GM23338 (cell line): ENCODE results near the gene MRPL34. TPM values are rescaled to one million over a fixed set of nuclear protein-coding genes. Genes with fewer than 3 reads are reported as not detected.

ENCODE experiments used
- ATAC-seq: fragments of 200-7000 bp; cut with Tn5 transposase; 3 replicates; pipeline ENCODE4 v1.9.1; 2020
- DNase-seq: peaks from one replicate; pipeline ENCODE4 v3.0.0-alpha.2; 2015; ENCODE audit warnings: low spot score
- H2AFZ ChIP-seq: fragments of 200-600 bp; sonication (generic); 2 replicates; pipeline ENCODE4 v1.8.0; 2016; ENCODE audit warnings: antibody characterized with exemption, mild to moderate bottlenecking, moderate library complexity
- H3F3A ChIP-seq: fragments of 200-600 bp; sonication (generic); replicated peaks from 2 replicates; pipeline ENCODE4 v1.8.0; 2017; ENCODE audit warnings: antibody characterized with exemption, mixed run types, low read depth
- H3K27ac ChIP-seq: fragments of 200-600 bp; sonication (generic); 2 replicates; pipeline ENCODE4 v1.6.1; 2016; ENCODE audit warnings: low read depth
- H3K27me3 ChIP-seq: fragments of 200-600 bp; sonication (generic); 2 replicates; pipeline ENCODE4 v1.8.0; 2016; ENCODE audit warnings: mild to moderate bottlenecking, mixed run types, moderate library complexity; ENCODE audit not compliant: insufficient read depth
- H3K36me3 ChIP-seq: fragments of 200-600 bp; sonication (generic); 2 replicates; pipeline ENCODE4 v1.8.0; 2016; ENCODE audit warnings: mild to moderate bottlenecking; ENCODE audit not compliant: insufficient read depth
- H3K4me1 ChIP-seq: fragments of 200-600 bp; sonication (generic); 2 replicates; pipeline ENCODE4 v1.8.0; 2016; ENCODE audit warnings: mild to moderate bottlenecking, moderate library complexity; ENCODE audit not compliant: insufficient read depth
- H3K4me2 ChIP-seq: fragments of 200-600 bp; sonication (generic); 2 replicates; pipeline ENCODE4 v1.7.1; 2017; ENCODE audit warnings: mixed run types
- H3K4me3 ChIP-seq: fragments of 200-600 bp; sonication (generic); 2 replicates; pipeline ENCODE4 v1.6.1; 2016; ENCODE audit warnings: mixed run types
- H3K79me2 ChIP-seq: fragments of 200-600 bp; sonication (generic); replicated peaks from 2 replicates; pipeline ENCODE4 v1.8.0; 2017; ENCODE audit warnings: mild to moderate bottlenecking; ENCODE audit not compliant: insufficient read depth
- H3K9me2 ChIP-seq: fragments of 200-600 bp; sonication (generic); 2 replicates; pipeline ENCODE4 v1.8.0; 2017; ENCODE audit not compliant: insufficient read depth
- H4K20me1 ChIP-seq: fragments of 200-600 bp; sonication (generic); replicated peaks from 2 replicates; pipeline ENCODE4 v1.8.0; 2017; ENCODE audit warnings: mild to moderate bottlenecking; ENCODE audit not compliant: insufficient read depth
- H3K27ac Mint-ChIP-seq: 2 replicates; pipeline ENCODE4 v1.8.0; 2020; ENCODE audit warnings: inconsistent platforms, mild to moderate bottlenecking, moderate library complexity, mixed read lengths
- H3K27me3 Mint-ChIP-seq: 3 replicates; pipeline ENCODE4 v1.8.0; 2022; ENCODE audit warnings: low read depth, mild to moderate bottlenecking, moderate library complexity, mixed read lengths, inconsistent platforms; ENCODE audit not compliant: insufficient read depth, poor library complexity
- H3K36me3 Mint-ChIP-seq: 3 replicates; pipeline ENCODE4 v1.8.0; 2021; ENCODE audit warnings: low read depth, mild to moderate bottlenecking, inconsistent platforms, moderate library complexity, mixed read lengths
- H3K4me1 Mint-ChIP-seq: 3 replicates; pipeline ENCODE4 v1.8.0; 2020; ENCODE audit warnings: mild to moderate bottlenecking, inconsistent platforms, mixed read lengths
- H3K4me3 Mint-ChIP-seq: 3 replicates; pipeline ENCODE4 v1.8.0; 2021; ENCODE audit warnings: moderate library complexity, mild to moderate bottlenecking, inconsistent platforms, mixed read lengths
- H3K9me3 Mint-ChIP-seq: 3 replicates; pipeline ENCODE4 v1.8.0; 2020; ENCODE audit warnings: moderate library complexity, mild to moderate bottlenecking, inconsistent platforms, mixed read lengths
- CREB1 ChIP-seq: fragments of 250-450 bp; sonication (Bioruptor Pico); IDR thresholded peaks from 2 replicates; pipeline ENCODE4 v1.5.0; 2020; ENCODE audit warnings: low read depth, mild to moderate bottlenecking, moderate library complexity
- EZH2phosphoT487 ChIP-seq: fragments of 200-600 bp; sonication (generic); IDR thresholded peaks from one replicate; pipeline ENCODE4 v1.8.1; 2018; ENCODE audit warnings: antibody characterized with exemption; ENCODE audit not compliant: unreplicated experiment
- JUNB ChIP-seq: IDR thresholded peaks from one replicate; pipeline ENCODE4 v1.6.1; 2016; ENCODE audit warnings: antibody characterized with exemption; ENCODE audit not compliant: unreplicated experiment
- POLR2AphosphoS5 ChIP-seq: IDR thresholded peaks from 2 replicates; pipeline ENCODE4 v1.6.1; 2016; ENCODE audit warnings: antibody characterized with exemption, low read depth
- polyA plus RNA-seq: library from polyadenylated mRNA; unstranded; fragments of >200 nt; fragmentation: Nextera tagmentation; extraction: Ambion mirVana; gene quantifications from 2 replicates; pipeline ENCODE4 v1.2.1, GENCODE V29; 2016
- total RNA-seq: library from RNA; depleted of rRNA; stranded (reverse); fragments of >200 nt; shearing (Covaris generic); gene quantifications from 2 replicates; pipeline ENCODE4 v1.2.3, GENCODE V29; 2014
- TF ChIP-seq, protein P1 (sequence below): fragments of 250-450 bp; sonication (Bioruptor Pico); IDR thresholded peaks from 2 replicates; pipeline ENCODE4 v1.5.0; 2020; ENCODE audit warnings: mild to moderate bottlenecking, moderate library complexity
- TF ChIP-seq, protein P2 (sequence below), 2 experiments: fragments of 200-600 bp in 1 of 2; sonication (generic) in 1 of 2; conservative IDR thresholded peaks; 2 replicates each; pipeline versions ENCODE4 v1.5.1 to v1.6.1; 2016 to 2017; ENCODE audit warnings: antibody characterized with exemption in 2 of 2, low read depth in 2 of 2, mild to moderate bottlenecking in 2 of 2, moderate library complexity in 1 of 2

Gene MRPL34
- total and polyA plus RNA-seq, 2 experiments from 2014 or later: 59.9 to 266 TPM

DNA sequence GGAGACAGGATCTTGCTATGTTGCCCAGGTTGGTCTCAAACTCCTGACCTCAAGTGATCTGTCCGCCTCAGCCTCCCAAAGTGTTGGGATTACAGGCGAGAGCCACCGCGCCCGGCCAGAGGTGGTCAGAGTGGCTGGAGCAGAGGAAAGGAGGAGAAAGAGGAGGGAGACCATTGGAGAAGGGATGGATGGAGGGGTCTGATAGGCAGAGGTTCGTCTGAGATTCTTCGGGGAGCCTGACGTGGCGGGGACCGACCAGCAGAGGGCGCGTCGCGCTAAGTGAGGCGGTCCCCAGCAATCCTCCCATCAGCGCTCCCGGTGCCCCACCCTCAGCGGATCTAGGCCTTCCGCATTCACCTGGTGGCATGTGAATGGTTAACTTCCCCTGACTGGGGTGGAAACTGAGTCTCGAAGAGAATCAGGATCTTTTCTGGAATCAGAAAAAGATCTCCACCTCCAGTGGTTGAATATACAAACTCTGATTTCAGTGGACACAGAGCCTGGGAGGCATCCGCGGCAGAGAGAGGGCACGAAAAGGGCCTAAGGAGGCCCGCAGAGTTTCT, 40.5 kb downstream of the MRPL34 start:
- TF ChIP-seq JUNB (no peak), CREB1 (peak; percentile 36; the same call in 1 of the 2 replicates), POLR2AphosphoS5 (0 out of 2 replicates have a peak, but pooled peaks have one; percentile 28), EZH2phosphoT487 (no peak)
- TF ChIP-seq, protein P1, sequence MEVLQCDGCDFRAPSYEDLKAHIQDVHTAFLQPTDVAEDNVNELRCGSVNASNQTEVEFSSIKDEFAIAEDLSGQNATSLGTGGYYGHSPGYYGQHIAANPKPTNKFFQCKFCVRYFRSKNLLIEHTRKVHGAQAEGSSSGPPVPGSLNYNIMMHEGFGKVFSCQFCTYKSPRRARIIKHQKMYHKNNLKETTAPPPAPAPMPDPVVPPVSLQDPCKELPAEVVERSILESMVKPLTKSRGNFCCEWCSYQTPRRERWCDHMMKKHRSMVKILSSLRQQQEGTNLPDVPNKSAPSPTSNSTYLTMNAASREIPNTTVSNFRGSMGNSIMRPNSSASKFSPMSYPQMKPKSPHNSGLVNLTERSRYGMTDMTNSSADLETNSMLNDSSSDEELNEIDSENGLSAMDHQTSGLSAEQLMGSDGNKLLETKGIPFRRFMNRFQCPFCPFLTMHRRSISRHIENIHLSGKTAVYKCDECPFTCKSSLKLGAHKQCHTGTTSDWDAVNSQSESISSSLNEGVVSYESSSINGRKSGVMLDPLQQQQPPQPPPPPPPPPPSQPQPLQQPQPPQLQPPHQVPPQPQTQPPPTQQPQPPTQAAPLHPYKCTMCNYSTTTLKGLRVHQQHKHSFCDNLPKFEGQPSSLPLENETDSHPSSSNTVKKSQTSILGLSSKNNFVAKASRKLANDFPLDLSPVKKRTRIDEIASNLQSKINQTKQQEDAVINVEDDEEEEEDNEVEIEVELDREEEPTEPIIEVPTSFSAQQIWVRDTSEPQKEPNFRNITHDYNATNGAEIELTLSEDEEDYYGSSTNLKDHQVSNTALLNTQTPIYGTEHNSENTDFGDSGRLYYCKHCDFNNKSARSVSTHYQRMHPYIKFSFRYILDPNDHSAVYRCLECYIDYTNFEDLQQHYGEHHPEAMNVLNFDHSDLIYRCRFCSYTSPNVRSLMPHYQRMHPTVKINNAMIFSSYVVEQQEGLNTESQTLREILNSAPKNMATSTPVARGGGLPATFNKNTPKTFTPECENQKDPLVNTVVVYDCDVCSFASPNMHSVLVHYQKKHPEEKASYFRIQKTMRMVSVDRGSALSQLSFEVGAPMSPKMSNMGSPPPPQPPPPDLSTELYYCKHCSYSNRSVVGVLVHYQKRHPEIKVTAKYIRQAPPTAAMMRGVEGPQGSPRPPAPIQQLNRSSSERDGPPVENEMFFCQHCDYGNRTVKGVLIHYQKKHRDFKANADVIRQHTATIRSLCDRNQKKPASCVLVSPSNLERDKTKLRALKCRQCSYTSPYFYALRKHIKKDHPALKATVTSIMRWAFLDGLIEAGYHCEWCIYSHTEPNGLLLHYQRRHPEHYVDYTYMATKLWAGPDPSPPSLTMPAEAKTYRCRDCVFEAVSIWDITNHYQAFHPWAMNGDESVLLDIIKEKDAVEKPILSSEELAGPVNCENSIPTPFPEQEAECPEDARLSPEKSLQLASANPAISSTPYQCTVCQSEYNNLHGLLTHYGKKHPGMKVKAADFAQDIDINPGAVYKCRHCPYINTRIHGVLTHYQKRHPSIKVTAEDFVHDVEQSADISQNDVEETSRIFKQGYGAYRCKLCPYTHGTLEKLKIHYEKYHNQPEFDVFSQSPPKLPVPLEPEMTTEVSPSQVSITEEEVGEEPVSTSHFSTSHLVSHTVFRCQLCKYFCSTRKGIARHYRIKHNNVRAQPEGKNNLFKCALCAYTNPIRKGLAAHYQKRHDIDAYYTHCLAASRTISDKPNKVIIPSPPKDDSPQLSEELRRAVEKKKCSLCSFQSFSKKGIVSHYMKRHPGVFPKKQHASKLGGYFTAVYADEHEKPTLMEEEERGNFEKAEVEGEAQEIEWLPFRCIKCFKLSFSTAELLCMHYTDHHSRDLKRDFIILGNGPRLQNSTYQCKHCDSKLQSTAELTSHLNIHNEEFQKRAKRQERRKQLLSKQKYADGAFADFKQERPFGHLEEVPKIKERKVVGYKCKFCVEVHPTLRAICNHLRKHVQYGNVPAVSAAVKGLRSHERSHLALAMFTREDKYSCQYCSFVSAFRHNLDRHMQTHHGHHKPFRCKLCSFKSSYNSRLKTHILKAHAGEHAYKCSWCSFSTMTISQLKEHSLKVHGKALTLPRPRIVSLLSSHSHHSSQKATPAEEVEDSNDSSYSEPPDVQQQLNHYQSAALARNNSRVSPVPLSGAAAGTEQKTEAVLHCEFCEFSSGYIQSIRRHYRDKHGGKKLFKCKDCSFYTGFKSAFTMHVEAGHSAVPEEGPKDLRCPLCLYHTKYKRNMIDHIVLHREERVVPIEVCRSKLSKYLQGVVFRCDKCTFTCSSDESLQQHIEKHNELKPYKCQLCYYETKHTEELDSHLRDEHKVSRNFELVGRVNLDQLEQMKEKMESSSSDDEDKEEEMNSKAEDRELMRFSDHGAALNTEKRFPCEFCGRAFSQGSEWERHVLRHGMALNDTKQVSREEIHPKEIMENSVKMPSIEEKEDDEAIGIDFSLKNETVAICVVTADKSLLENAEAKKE (CRISPR knock-in tag): peak; percentile 41; the same call in 1 of the 2 replicates
- TF ChIP-seq, protein P2, sequence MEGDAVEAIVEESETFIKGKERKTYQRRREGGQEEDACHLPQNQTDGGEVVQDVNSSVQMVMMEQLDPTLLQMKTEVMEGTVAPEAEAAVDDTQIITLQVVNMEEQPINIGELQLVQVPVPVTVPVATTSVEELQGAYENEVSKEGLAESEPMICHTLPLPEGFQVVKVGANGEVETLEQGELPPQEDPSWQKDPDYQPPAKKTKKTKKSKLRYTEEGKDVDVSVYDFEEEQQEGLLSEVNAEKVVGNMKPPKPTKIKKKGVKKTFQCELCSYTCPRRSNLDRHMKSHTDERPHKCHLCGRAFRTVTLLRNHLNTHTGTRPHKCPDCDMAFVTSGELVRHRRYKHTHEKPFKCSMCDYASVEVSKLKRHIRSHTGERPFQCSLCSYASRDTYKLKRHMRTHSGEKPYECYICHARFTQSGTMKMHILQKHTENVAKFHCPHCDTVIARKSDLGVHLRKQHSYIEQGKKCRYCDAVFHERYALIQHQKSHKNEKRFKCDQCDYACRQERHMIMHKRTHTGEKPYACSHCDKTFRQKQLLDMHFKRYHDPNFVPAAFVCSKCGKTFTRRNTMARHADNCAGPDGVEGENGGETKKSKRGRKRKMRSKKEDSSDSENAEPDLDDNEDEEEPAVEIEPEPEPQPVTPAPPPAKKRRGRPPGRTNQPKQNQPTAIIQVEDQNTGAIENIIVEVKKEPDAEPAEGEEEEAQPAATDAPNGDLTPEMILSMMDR (conservative IDR thresholded peaks at IDR 0.05; ENCODE audit: low read depth in 2 of 2): peak; percentile 86 to 97
- Histone ChIP-seq H3K79me2 (no peaks in the 10 kb centered on the region), H3K4me1 (peaks cover 10% of the 10 kb centered on the region; the same call in 1 of the 2 replicates), H3F3A (peaks cover 6% of the 10 kb centered on the region; the same call in 1 of the 2 replicates), H3K9me2 (no peaks in the 10 kb centered on the region), H2AFZ (no peak overlapping the region), H3K36me3 (peaks cover 6% of the 10 kb centered on the region; the same call in 1 of the 2 replicates), H4K20me1 (no peaks in the 10 kb centered on the region), H3K27me3 (no peaks in the 10 kb centered on the region), H3K4me3 (no peak overlapping the region), H3K27ac (no peak overlapping the region), H3K4me2 (no peak overlapping the region)
- peaks cover 17% of the 10 kb centered on the region for H3K36me3 Mint-ChIP-seq
- no peaks in the 10 kb centered on the region for H3K9me3 Mint-ChIP-seq
- peaks cover 20% of the 10 kb centered on the region for H3K27me3 Mint-ChIP-seq
- peak; percentile 90 for DNase-seq
- ATAC-seq: peak; percentile 95
- H3K4me1 Mint-ChIP-seq: peaks cover 13% of the 10 kb centered on the region
- H3K27ac Mint-ChIP-seq: no peak overlapping the region
- no peak overlapping the region for H3K4me3 Mint-ChIP-seq
